ENCODE results near the gene MORN1. TPM values are rescaled to one million over a fixed set of nuclear protein-coding genes. Genes with fewer than 3 reads are reported as not detected.

MORN1 gene
- total and polyA plus RNA-seq, 2 of the 4 experiments (the other 2 are of a cell fraction): 3.0 to 4.2 TPM

- H3K9me1 ChIP-seq (ENCODE audit: insufficient read depth, low read length): no peaks in the 10 kb centered on the region
- no peaks in the 10 kb centered on the region for H4K20me1 ChIP-seq (ENCODE audit: insufficient read depth, low read length)
- no peak overlapping the region for H3K18ac ChIP-seq (ENCODE audit: low read depth, low read length)
- no peak overlapping the region for H3K9ac ChIP-seq (ENCODE audit: low read depth, low read length)
- dilution Hi-C loops (cut with HindIII; ENCODE audit: low sequenced_read_pairs, unreplicated experiment) (no loop called here), intact Hi-C loops (cut with micrococcal nuclease) (no loop called here), in situ Hi-C loops (cut with MboI; ENCODE audit: low sequenced_read_pairs) (no loop called here)
- H2BK20ac ChIP-seq (ENCODE audit: low read depth, low read length): no peak overlapping the region
- H2AFZ ChIP-seq (replicated peaks; ENCODE audit: low read length, poor library complexity): no peak overlapping the region
- no peak overlapping the region for H2AK9ac ChIP-seq (replicated peaks; ENCODE audit: low read depth, low read length, poor library complexity)
- WGBS, 2 experiments (ENCODE audit: extremely low coverage in 2 of 2, insufficient read length in 1 of 2): 93% methylated on average over 24 of the region's 29 CpGs; no CpG with 5 or more reads in 1 of the 2 experiments
- H3K4ac ChIP-seq (ENCODE audit: low read depth, low read length): no peak overlapping the region
- no peak overlapping the region for H4K91ac ChIP-seq (ENCODE audit: insufficient read depth, low read depth, low read length)
- ATAC-seq (ENCODE audit: low read depth) (no peak), DNase-seq (no peak)
- no peak overlapping the region for H3K56ac ChIP-seq (ENCODE audit: extremely low read depth, insufficient read depth, low read length)
- H3K79me1 ChIP-seq (ENCODE audit: low read depth in 1 of 2, low read length in 2 of 2): no peaks in the 10 kb centered on the region
- POLR2A ChIA-PET (ENCODE audit: unreplicated experiment): no interaction called here
- H2BK5ac ChIP-seq (ENCODE audit: low read depth, low read length, poor library complexity, severe bottlenecking): no peak overlapping the region
- CTCF ChIA-PET: no interaction called here
- H3K27ac ChIP-seq (ENCODE audit: insufficient read depth, low read length): no peak overlapping the region
- H3K4me2 ChIP-seq (ENCODE audit: low read depth, low read length): no peak overlapping the region
- no peak overlapping the region for H4K8ac ChIP-seq (ENCODE audit: low read depth in 2 of 2, low read length in 2 of 2)
- H4K5ac ChIP-seq (ENCODE audit: low read depth, low read length): no peak overlapping the region
- H3K14ac ChIP-seq (replicated peaks; ENCODE audit: low read depth, low read length): no peak overlapping the region
- H3K27me3 ChIP-seq (ENCODE audit: control insufficient read depth, insufficient read depth, low read length): no peaks in the 10 kb centered on the region; the same call in 1 of the 2 replicates
- no peak overlapping the region for H2BK15ac ChIP-seq (ENCODE audit: low read depth, low read length)
- H3K4me1 ChIP-seq (ENCODE audit: control insufficient read depth, insufficient read depth, low read length): no peaks in the 10 kb centered on the region
- no TSS peak for BruUV-seq (replicated peaks)
- H2BK120ac ChIP-seq (ENCODE audit: low read depth, low read length): no peak overlapping the region
- H2AK5ac ChIP-seq (ENCODE audit: low read depth, low read length): no peak overlapping the region
- H3K4me3 ChIP-seq (ENCODE audit: insufficient read depth, low read depth, low read length): no peak overlapping the region
- H3K36me3 ChIP-seq (ENCODE audit: control insufficient read depth, insufficient read depth, low read length): no peaks in the 10 kb centered on the region
- no peaks in the 10 kb centered on the region for H3K9me3 ChIP-seq (ENCODE audit: control insufficient read depth, insufficient read depth, low read length)
- TF ChIP-seq, protein P1, sequence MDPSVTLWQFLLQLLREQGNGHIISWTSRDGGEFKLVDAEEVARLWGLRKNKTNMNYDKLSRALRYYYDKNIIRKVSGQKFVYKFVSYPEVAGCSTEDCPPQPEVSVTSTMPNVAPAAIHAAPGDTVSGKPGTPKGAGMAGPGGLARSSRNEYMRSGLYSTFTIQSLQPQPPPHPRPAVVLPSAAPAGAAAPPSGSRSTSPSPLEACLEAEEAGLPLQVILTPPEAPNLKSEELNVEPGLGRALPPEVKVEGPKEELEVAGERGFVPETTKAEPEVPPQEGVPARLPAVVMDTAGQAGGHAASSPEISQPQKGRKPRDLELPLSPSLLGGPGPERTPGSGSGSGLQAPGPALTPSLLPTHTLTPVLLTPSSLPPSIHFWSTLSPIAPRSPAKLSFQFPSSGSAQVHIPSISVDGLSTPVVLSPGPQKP (IDR thresholded peaks at IDR 0.05; ENCODE audit: borderline replicate concordance, low read depth, low read length): no peak
- no peak for TF ChIP-seq RAD21 (IDR thresholded peaks at IDR 0.05; ENCODE audit: low read length)
- TF ChIP-seq, protein P2, sequence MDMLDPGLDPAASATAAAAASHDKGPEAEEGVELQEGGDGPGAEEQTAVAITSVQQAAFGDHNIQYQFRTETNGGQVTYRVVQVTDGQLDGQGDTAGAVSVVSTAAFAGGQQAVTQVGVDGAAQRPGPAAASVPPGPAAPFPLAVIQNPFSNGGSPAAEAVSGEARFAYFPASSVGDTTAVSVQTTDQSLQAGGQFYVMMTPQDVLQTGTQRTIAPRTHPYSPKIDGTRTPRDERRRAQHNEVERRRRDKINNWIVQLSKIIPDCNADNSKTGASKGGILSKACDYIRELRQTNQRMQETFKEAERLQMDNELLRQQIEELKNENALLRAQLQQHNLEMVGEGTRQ (IDR thresholded peaks at IDR 0.05; ENCODE audit: low read depth, low read length): no peak
- TF ChIP-seq MAFK (IDR thresholded peaks at IDR 0.05; ENCODE audit: low read depth, low read length): no peak
- no peak for TF ChIP-seq CEBPB (IDR thresholded peaks at IDR 0.05; ENCODE audit: low read depth, low read length)
- TF ChIP-seq FOS (IDR thresholded peaks at IDR 0.05; ENCODE audit: low read depth, low read length): no peak
- TF ChIP-seq CTCF (conservative IDR thresholded peaks at IDR 0.05; ENCODE audit: low read depth, low read length): no peak
- no peak for TF ChIP-seq MAZ (IDR thresholded peaks at IDR 0.05; ENCODE audit: borderline replicate concordance, low read depth, low read length)
- TF ChIP-seq CHD1 (IDR thresholded peaks at IDR 0.05; ENCODE audit: low read depth, low read length): no peak
- no peak for TF ChIP-seq MXI1 (IDR thresholded peaks at IDR 0.05; ENCODE audit: borderline replicate concordance, low read depth, low read length)
- no peak for TF ChIP-seq RFX5 (IDR thresholded peaks at IDR 0.05; ENCODE audit: low read depth, low read length)
- TF ChIP-seq SMC3 (IDR thresholded peaks at IDR 0.05; ENCODE audit: low read depth, low read length): no peak
- H3K23ac ChIP-seq (ENCODE audit: low read depth, low read length): no peak overlapping the region
These were observed 46.5 kb downstream of the MORN1 start for GRCh38 chr1:2344744-2345296.

Measured in IMR-90 (cell line).